ENCODE data around the gene TMED8.
"Not testable (repeated sequence)": the region's sequence is repeated elsewhere in the genome, so short reads cannot be mapped to it uniquely, and the experiment has no call there.

The TMED8 gene, protein sequence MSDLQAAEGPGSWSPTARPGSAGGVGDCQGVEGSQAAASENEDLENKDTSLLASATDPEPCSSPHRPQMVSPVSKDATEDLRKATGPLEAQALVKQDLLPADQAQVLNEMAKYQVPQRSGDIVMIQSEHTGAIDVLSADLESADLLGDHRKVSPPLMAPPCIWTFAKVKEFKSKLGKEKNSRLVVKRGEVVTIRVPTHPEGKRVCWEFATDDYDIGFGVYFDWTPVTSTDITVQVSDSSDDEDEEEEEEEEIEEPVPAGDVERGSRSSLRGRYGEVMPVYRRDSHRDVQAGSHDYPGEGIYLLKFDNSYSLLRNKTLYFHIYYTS

GRCh38 chr14:77376771-77377501 is at the start of gene TMED8, which contains the start of gene SAMD15:
Gene TMED8 (minus strand): TSS chr14:77377094. CDS start chr14:77377053, 41 bp downstream.
Gene SAMD15 (plus strand): TSS chr14:77377379. CDS start chr14:77377419, 40 bp downstream.
- peak; percentile 85 for DNase-seq

- DNase-seq, result no peak
Observed at GRCh38 chr14:77426396-77426795, 49.5 kb upstream of the TMED8 start.

DNA sequence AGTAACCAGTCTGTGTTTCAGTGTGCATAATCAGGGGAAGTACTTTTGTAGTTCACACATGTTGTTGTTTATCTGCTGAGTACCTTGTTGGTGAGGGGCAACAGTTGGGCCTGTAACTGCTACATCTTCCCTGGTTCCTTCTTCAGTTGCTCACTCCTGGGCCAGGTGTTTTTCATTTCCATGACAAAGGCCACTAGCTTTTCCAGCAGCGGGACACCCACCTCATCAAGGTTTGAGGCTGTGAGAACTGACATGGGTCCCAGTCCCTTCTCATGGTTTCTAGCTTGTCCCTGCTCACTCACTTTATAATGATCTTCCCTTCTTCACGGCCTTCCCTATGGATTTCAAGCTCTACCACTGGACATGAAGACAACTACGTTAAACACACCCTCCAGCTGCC is 48.0 kb upstream of the TMED8 start:
- no peak for DNase-seq

DNA sequence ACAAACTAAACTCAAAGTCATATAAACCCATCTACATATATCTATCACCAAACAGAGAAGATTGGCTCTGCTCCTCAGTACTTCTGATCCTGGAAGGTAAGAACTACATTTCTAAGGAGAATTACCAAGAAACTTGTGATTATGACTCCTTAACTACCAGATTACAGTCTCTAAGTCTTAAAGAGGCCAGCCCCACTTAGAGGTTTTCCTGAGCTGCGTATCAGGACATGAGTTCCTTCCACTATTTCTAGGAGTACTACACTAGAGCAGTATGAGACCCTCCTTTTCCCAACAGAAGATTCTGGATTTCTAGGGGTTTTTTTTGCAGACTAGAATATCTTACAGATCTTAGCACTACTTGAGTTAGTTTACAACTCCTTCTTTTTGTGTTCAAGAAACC is 46.5 kb upstream of the TMED8 start, which contains the start of gene NOXRED1:
TSS of gene NOXRED1 (minus strand) at position 101 of the 400 bp plus-strand sequence. CDS start 634 bp downstream, outside the sequence.
- DNase-seq, result no peak

DNA sequence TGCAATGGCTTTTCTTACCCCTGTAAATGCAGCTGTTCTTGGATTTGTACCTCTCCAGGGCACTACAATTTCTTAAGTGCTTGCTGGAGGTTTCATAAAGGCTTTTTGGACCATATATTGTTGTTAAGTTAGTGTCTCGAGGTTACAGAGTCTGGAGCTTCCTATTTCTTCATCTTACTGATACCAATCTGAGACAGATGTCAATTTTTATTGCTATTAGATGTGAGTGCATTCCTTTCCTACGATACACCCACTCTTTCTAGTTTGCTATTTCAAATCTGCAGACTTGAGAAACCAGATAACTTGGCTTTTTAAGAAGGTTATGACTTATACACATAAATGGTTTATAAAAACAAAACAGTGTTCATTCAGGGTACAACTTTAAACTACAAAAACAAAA is 44.3 kb upstream of the TMED8 start:
- DNase-seq, result no peak

DNA sequence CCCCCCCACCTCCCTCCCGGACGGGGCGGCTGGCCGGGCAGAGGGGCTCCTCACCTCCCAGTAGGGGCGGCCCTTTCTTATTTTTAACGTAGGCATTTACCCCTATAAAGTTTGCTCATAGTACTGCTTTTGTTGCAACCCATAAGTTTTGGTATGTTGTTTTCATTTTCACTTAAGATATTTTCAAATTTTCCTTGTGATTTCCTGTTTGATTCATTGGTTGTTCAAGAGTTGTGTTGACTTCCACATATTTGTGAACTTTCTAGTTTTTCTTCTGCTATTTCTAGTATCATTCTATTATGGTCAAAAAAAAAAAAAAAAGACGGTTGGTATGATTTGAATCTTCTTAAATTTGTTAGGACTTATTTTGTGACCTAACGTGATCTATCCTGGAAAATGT is 39.9 kb upstream of the TMED8 start:
- DNase-seq, result no peak

DNA sequence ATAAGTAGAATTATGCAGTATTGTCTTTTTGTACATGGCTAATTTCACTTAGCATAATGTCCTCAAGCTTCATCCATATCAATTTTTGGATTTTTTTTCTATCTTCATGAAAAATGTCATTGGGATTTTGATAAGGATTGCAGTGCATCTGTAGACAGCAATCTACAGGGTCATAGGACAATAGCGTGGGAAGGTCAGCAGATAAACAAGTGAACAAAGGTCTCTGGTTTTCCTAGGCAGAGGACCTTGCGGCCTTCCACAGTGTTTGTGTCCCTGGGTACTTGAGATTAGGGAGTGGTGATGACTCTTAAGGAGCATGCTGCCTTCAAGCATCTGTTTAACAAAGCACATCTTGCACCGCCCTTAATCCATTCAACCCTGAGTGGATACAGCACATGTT is 39.2 kb upstream of the TMED8 start:
- DNase-seq, result not testable (repeated sequence)

DNA sequence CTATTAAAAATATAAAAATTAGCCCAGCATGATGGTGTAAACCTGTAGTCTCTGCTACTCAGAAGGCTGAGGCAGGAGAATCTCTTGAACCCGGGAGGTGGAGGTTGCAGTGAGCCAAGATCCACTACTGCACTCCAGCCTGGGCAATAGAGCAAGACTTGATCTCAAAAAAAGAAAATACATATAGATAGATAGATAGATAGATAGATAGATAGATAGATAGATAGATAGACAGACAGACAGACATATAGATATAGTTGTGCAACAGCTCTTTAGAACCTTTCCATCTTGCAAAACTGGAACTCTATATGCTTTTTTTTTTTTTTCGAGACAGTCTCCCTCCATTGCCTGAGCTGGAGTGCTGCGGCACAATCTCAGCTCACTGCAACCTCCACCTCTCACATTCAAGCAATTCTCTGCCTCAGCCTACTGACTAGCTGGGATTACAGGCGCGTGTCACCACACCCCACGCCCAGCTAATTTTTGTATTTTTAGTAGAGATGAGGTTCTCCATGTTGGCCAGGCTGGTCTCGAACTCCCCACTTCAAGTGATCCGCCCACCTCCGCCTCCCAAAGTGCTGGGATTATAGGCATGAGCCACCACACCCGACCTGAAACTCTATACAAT is 38.6 kb upstream of the TMED8 start:
- DNase-seq, result not testable (repeated sequence)

DNA sequence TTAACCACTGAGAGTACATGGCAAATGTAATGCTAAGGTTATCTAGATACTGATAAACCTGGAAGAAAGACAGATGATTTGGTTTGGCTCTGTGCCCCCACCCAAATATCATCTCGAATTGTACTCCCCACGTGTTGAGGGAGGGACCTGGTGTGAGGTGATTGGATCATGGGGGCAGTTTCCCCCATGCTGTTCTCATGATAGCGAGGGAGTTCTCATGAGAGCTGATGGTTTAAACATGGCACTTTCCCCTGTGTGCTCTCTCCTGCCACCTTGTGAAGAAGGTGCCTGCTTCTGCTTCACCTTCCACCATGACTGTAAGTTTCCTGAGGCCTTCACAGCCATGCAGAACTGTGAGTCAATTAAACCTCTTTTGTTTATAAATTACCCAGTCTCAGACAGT is 32.2 kb upstream of the TMED8 start:
- DNase-seq, result no peak

DNA sequence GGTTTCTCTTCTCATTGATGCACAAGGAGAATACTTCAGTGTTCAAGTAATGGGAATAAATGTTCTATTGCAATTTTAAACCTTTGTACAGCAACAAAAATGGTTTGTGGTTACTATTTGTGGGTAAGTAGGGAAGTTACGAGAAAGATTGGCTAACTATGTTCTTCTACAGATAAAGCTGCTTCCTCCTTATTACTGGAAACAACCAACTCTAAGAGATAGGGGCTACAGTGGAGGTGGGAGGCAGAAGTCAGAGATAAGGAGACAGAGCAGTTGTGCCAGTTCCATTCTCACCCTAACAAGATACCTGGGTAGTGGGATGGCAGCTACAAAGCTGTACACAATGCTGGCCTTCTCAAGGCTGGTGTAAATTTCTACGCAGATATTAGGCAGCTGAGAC is 30.3 kb upstream of the TMED8 start:
- no peak for DNase-seq

DNA sequence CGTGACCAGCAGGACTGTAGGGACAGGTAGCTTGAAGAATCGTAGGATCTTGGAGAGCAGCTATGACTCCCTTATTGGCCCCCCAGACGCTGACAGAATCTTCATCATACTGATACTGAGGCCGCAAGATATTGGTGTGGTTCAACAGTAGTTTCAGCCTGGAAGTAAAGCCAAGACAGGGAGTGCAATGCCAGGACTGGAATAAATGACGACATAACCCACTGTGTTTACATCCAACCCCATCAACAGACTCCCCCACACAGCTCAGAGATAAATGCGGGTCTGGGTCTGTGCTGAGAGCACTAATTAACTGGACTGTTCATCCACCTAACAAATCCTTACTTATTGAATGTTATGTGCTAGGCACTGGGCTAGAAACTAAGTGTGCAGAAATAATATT is 29.8 kb upstream of the TMED8 start:
- no peak for DNase-seq

DNA sequence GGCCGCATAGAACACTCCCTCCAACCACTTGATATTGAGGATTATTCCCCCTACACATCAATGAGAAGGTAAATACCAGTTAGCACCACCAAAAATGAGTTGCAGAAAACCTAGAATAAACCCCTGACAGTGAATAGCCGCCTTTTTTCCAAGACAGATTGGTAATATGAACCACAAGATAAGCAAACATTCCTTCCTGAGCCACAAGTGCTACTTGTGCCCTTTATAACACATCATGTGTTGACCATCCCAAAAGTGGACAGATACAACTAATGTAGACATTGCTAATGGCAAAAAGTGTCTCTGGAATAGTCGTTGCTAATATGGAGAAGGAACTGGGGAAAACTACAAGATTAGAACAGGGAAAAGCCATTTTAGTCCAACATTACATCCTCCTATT is 29.2 kb upstream of the TMED8 start:
- DNase-seq, result no peak

GRCh38 chr14:77403768-77404167 is 26.9 kb upstream of the TMED8 start:
- no peak for DNase-seq

DNA sequence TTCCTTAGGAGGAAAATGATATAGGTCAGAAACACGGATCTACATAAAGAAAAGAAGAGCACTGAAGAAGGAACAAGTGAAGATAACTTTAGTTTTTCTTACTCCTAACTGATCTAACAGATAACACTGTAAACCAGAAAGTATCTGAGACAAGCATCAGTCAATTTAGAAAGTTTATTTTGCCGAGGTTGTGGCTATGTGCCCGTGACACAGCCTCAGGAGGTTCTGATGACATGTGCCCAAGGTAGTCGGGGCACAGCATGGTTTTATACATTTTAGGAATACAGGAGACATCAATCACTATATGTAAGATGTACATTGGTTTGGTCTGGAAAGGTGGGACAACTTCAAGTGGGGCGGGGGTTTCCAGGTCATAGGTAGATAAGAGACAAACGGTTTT is 23.3 kb upstream of the TMED8 start:
- no peak for DNase-seq

DNA sequence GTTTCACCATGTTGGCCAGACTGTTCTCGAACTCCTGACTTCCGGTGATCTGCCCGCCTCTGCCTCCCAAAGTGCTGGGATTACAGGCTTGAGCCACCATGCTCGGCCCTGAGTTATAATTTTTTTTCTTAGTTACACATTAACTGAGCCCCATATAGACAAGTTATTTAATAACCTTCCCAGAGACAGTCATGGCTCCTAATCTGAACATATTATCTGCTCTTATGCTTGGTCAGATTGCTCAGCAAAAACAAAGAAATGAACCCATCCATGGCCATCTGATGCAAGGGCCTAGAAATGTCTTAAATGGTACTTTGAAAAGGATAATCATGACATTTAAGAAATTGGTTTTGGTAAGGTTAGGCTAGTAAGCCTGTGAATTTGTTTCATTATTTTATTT is 13.3 kb upstream of the TMED8 start:
- no peak for DNase-seq

- DNase-seq, result no peak
Observed at GRCh38 chr14:77378701-77379100, 1.8 kb upstream of the TMED8 start.

- no peak for DNase-seq
Observed at GRCh38 chr14:77377502-77377844, 579 bp upstream of the TMED8 start.

GRCh38 chr14:77375973-77376770 is 722 bp downstream of the TMED8 start:
- DNase-seq, result no peak

GRCh38 chr14:77375164-77375950 is 1.5 kb downstream of the TMED8 start:
- DNase-seq, result no peak

- peak; percentile 13 for DNase-seq
Observed at GRCh38 chr14:77372304-77372841, 4.5 kb downstream of the TMED8 start.

DNA sequence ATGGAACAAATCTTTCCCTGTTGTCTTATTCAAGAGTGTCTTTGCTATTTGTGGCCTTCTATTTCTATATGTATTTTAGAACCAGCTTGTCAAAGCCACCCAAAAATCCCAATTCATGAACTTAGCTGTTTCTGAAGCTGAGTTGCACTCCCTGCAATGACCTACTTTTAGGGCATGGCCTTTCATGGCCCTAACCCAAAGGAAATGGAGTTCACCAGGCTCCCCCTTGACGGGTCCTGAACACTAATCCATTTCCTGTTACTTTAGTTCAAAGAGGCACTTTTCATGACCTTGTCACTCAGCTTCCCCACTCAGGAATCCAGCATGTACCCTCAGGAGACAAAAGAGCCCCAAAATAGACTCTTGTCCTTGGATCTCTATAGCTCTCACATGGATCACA is 7.6 kb downstream of the TMED8 start:
- DNase-seq, result peak; percentile 28

- DNase-seq, result no peak
Observed at GRCh38 chr14:77364146-77364545, 12.7 kb downstream of the TMED8 start.

Measured in CD4-positive, alpha-beta T cell treated with Interleukin-12 subunit alpha and Interleukin-12 subunit beta, for 1 hour (primary cell).